GM18508 (cell line): ENCODE results near the gene FAM174C.
"Not testable (repeated sequence)": the region's sequence is repeated elsewhere in the genome, so short reads cannot be mapped to it uniquely, and the experiment has no call there.

Source experiments
- ATAC-seq: cut with Tn5 transposase; IDR thresholded peaks from one replicate; pipeline ENCODE4 v1.9.1; 2021; ENCODE audit warnings: moderate number of reproducible peaks; ENCODE audit not compliant: insufficient read depth, unreplicated experiment

The FAM174C gene

GRCh38 chr19:1237027-1237659 is 38.2 kb upstream of the FAM174C start:
- ATAC-seq = no peak

- no peak for ATAC-seq
These were observed 37.5 kb upstream of the FAM174C start, which contains the start of gene CBARP for GRCh38 chr19:1237754-1238368. Gene CBARP, minus strand, starts transcription at chr19:1238005. Its CDS starts 1,905 bp downstream, at chr19:1236100.

- ATAC-seq = no peak
These were observed 36.7 kb upstream of the FAM174C start for GRCh38 chr19:1238369-1239303.

GRCh38 chr19:1239420-1239795 is 35.9 kb upstream of the FAM174C start:
- ATAC-seq = no peak

GRCh38 chr19:1239796-1240737 is 35.3 kb upstream of the FAM174C start:
- ATAC-seq = no peak

- no peak for ATAC-seq
These were observed 34.4 kb upstream of the FAM174C start for GRCh38 chr19:1240925-1241324.

- ATAC-seq = no peak
These were observed 33.8 kb upstream of the FAM174C start, which contains the start of gene ATP5F1D for GRCh38 chr19:1241417-1242095. Gene ATP5F1D, plus strand, starts transcription at chr19:1241751. Its CDS starts 100 bp downstream, at chr19:1241851.

- no peak for ATAC-seq
These were observed 31.3 kb upstream of the FAM174C start for GRCh38 chr19:1243768-1244692.

- no peak for ATAC-seq
These were observed 30.5 kb upstream of the FAM174C start for GRCh38 chr19:1244693-1245451.

- no peak for ATAC-seq
These were observed 29.7 kb upstream of the FAM174C start for GRCh38 chr19:1245494-1246264.

- ATAC-seq = not testable (repeated sequence)
These were observed 28.9 kb upstream of the FAM174C start for GRCh38 chr19:1246265-1247087.

GRCh38 chr19:1247748-1248138 is 27.6 kb upstream of the FAM174C start:
- ATAC-seq = no peak

GRCh38 chr19:1248139-1248785 is 27.1 kb upstream of the FAM174C start, which contains the start of gene MIDN:
Gene MIDN, plus strand, starts transcription at chr19:1248583. Its CDS starts 1,714 bp downstream, at chr19:1250297.
- ATAC-seq = no peak

- no peak for ATAC-seq
These were observed 26.5 kb upstream of the FAM174C start for GRCh38 chr19:1248786-1249297.

- no peak for ATAC-seq
These were observed 25.9 kb upstream of the FAM174C start for GRCh38 chr19:1249298-1249989.
